Stimulated activated CD4-positive, alpha-beta T cell treated with anti-CD3 and anti-CD28 coated beads, Interleukin-15, amount 100 ng/mL, for 24 hours (primary cell): Measurements from ENCODE around the gene SET.
"Not testable (repeated sequence)": the region's sequence is repeated elsewhere in the genome, so short reads cannot be mapped to it uniquely, and the experiment has no call there.

ENCODE experiments used
- DNase-seq: peaks from one replicate; pipeline ENCODE4 v3.0.0-alpha.2; 2020

The SET gene

DNA sequence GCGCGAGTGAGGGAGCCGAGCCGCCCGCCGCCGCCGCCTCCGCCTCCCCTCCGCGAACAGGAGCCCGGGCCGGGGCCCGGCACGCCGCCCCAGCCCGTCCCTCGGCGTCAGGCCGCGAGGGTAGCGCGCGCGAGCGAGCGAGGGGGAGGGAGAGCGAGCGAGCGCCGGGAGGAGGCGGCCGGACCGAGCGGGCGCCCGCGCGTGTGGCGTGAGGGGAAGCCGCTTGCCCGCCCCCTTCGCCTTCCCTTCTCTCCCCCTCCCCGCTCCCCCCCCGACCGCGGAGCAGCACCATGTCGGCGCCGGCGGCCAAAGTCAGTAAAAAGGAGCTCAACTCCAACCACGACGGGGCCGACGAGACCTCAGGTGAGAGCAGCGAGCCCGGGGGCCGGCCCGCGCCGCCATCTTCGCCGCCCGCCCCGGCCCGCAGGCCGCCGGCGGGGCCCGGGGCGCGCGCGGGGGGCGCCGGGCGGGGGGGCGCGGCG is 312 bp downstream of the SET start:
- no peak for DNase-seq

DNA sequence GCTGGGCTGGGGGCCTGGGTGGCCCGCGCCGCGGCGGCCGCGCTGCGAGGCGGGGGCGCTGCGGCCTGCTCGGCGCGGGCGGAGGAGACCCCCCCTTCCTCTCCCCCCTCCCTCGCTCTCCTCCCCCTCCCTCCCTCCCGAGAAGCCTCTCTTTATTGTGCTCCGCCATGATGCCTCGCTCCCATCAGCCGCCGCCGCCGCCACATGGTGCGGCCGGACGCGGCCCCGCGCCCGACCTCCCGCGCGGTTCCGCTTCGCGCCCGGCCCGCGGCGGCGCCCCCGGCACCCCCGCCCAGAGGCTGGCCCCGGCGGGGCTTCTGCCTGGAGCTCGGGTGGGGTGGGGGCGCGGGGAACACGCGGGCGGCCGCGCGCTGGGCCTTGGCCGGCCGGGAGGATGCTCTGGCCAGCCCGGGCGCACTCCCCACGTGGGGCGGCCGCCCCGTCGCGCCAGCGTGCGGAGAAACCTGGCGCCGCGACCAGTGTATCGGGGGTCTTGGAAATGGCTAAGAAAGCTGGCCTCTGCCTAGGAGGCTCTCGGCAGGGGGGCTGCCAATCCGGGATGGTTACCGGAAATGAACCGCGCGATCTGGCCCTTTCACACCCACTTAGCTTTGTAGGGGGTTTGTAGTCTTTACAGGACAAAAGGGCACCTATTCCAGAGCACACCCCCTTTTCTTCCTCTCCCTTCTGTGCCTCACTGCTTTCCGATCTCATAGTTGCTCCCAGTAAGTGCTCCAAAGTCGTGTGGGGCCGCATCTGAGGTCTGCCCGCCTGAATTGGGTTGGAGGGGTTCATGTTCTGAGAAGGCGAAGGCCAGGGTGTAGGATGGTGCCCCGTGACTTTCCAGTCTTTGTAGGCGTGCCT is 1.0 kb downstream of the SET start:
- DNase-seq, result peak; percentile 58

DNA sequence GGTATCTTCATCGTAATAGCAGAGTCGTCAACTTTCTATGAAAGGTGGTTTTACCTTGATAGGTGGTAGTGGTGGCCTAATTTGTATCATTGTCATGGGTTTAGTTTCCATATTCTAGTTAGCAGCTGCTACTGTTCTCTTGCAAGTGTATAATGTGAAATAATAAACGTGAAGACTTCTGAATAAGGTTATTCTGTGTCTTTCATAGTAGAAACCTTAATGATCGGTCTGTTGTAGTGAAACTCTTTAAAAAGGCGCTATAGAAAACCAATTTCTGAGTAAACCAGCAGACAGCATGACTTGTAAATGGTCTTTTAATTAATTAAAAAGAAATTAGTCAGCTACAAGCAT is 1.6 kb downstream of the SET start:
- DNase-seq, result no peak

DNA sequence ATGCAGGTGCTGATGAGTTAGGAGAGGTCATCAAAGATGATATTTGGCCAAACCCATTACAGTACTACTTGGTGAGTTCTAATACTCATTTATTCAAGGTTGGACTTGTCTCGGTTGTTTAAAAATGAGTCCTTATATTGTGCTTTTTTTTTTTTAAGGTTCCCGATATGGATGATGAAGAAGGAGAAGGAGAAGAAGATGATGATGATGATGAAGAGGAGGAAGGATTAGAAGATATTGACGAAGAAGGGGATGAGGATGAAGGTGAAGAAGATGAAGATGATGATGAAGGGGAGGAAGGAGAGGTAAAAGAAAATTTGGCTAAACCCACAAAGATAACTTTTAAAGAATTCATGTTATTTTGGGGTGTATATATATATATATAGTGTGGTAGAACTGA is 4.7 kb downstream of the SET start:
- DNase-seq, result not testable (repeated sequence)

DNA sequence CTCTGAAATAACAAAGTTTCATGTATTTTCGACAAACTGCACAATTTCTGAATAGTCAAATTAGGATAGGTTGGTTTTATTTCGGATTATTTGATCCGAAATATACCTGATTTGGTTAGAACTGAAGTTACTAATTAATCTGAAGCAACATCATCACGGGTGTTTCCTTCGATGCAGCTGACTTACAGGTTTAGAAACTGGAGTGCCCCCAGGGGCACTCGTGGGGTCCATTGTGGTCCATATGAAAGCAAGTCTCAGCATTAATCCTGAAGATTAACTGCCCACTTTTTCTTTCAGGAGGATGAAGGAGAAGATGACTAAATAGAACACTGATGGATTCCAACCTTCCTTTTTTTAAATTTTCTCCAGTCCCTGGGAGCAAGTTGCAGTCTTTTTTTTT is 5.3 kb downstream of the SET start:
- no peak for DNase-seq

DNA sequence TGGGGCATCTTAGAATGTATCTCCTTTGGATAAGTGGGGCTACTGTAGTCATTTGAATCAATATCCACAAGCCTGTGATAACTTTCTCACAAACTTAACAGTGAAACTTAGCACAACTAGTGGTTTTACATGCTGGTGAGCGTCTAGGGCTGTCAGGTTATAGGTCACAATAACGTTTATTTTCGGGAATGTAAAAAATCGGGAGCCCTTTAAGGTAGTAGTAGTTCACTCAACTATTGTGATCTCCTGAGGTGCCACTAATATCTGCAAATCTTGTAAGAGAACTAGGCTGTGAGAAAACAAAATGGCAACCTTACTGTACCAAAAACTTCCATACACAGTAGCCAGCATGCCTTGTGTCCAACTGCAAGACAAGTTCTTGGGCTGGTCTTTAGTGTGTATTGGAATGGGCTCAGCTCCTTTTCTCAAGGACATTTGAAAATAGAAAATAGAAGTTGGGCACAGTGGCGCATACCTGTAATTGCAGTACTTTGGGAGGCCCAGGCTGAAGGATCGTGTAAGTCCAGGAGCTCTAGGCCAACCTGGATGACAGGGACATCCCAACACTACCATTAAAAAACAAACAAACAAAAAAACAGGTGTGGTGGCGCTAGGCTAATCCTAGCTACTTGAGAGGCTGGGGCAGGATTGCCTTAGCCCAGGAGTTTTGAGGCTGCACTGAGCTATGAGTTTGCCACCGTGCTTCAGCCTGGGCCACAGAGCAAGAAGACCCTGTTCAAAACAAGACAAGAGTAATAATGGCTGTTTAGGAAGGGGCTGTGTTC is 8.1 kb downstream of the SET start:
- no peak for DNase-seq

DNA sequence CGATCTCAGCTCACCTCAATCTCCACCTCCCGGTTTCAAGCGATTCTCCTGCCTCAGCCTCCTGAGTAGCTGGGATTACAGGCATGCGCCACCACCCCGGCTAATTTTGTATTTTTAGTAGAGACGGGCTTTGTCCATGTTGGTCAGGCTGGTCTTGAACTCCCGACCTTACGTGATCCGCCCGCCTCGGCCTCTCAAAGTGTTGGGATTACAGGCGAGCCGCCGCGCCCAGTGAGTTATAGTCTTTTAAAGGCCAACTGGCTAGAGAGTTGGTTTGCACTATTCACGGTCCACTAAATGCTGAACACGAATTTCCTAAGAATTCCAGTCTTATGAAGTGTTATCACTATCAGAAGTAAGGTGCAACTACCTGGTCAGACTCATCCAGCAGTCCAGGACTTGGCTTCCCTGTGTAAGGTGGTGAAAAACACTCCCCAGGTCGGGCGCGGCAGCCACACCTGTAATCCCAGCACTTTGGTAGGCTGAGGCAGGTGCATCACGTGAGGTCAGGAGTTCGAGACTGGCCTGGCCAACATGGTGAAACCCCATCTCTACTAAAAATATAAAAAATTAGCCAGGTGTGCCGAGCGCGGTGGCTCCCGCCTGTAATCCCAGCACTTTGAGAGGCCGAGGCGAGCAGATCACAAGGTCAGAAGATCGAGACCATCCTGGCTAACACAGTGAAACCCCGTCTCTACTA is 10.2 kb downstream of the SET start:
- not testable (repeated sequence) for DNase-seq

DNA sequence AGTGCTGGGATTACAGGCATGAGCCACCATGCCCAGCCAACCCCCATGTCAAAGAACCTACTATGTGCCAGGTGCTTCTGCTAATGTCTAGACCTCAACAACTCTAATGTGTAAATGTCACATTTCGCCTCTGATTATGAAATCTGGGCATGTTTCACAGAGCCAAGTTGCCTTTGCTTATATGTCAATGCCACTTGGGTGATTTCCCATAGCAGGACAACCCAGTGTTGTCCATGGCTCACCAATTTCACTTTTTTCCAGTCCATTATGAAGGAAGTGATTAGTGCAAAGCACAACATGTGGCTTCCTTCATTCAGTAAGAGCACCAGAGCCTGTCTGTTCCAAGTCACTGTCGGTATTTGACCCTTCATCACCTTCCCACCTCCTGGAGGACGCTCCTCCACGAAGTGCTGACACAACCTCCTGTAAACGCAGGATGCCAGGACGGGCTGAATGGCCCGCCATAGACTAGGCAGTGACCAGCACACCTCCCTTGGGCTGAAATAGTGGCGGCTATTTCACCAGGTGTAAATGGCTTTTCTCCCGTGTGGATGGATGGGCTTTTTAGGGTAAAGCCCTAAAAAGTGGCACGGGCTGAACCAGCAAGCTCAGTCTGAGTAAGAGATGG is 12.3 kb downstream of the SET start:
- DNase-seq, result no peak

DNA sequence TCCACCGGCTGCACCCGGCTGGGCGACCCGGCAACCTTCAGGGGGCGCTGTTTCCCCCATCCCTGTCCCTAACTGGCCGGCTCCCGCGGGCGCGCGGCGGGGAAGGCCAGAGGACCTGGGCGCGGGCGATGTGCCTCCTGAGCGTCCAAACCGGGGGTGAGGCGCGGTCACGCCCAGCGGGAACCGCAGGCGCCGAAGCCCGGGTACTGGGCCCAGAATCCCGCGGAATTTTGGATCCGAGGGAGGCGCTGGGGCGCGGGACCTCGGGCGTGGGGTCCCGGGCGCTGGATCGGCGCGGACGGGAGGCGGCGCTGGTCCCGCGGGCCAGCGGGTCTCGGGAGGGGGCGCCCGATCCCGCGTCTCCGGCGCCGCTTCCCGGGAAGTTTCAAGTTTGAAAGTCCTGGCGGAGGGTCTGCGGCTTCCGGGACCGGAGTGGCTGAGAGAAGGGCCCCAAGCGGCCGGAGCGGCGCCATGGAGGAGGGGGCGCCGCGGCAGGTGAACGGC is 13.5 kb downstream of the SET start, which contains the start of gene PKN3:
PKN3 (plus strand) TSS at position 59 of the 504 bp plus-strand sequence; CDS start at position 472, 413 bp downstream.
- DNase-seq, result peak; percentile 95

DNA sequence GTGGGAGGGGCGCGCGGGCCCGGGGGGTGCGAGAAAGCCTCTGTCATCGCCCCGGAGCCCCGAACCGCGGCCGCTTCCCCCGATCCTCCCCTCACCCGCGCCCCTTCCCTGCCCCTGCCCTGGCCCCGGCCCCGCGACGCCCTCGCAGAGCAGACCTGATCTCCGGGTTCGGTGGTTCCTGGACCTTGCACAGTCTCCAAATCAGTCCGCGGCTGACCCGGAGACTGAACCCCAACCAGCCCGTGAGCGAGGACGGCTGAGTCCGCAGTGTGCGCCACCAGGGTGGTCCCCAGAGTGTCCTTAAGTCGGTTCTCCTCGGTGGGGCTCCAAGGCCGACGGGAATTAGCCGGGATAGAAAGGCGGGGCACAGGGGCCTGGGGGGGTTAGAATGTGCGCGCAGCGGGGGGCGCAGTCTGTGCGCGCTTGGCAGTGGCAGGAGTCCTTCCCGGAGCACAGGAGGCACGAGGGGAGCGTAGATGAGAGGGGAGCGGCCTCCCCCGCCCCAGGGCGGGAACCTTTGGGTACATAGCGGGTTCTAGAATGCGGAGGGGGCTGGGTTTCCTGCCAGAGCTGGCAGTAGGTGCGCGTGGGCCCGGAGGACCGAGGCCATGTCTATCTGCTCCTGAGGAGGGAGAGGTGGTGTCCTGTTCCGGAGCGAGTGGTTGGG is 14.1 kb downstream of the SET start:
- peak; percentile 58 for DNase-seq

DNA sequence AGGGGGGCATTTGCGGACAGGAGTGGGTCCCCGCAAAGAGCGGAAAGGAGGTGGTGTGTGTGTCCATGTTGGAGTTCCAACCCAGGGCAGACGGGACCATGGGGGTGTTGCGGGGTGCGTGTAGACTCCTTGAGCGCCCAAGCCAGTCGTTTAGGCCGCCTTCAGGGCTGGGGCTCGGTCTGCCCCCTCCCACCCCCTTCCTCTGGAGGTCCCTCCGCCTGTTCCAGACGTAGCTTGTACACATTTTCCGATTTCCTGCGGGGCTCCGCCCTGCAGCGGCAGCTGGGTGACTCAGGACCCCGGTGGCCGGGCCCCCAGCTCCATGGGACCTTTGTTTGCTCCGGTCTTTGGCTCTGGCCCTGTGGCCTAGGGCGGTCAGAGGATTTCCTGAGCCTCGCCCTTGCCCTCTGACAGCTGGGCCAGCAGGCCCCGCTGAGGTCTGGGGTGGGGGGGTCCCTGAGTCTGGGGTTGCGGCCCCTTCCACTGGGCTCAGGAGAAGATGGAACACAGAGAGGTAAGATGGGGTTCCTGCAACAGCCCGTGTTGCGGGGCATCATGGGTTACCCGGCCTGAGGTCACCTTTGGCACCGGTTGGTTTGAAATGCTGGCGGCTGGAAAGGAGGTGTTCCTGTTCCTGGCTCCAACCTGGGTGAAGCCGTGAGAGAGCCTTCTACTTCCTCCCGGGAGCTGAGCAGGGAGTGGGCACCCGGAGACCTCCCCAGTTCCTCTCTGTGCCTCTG is 14.8 kb downstream of the SET start:
- peak; percentile 47 for DNase-seq

DNA sequence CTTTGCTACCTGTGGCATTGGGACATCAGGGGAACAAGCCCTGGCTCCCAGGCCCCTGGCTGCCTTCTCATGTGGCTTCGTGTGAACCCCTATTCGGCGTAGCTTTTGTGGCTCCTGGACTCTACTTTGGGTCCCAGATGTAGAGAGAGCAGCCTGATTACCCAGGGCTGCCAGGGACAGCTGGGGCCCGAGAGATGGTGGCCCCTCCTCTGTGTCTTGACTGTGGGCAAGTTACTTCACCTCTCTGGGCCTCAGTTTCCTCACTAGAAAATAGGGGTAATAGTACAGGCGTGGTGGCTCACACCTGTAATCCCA is 15.3 kb downstream of the SET start:
- DNase-seq, result no peak

DNA sequence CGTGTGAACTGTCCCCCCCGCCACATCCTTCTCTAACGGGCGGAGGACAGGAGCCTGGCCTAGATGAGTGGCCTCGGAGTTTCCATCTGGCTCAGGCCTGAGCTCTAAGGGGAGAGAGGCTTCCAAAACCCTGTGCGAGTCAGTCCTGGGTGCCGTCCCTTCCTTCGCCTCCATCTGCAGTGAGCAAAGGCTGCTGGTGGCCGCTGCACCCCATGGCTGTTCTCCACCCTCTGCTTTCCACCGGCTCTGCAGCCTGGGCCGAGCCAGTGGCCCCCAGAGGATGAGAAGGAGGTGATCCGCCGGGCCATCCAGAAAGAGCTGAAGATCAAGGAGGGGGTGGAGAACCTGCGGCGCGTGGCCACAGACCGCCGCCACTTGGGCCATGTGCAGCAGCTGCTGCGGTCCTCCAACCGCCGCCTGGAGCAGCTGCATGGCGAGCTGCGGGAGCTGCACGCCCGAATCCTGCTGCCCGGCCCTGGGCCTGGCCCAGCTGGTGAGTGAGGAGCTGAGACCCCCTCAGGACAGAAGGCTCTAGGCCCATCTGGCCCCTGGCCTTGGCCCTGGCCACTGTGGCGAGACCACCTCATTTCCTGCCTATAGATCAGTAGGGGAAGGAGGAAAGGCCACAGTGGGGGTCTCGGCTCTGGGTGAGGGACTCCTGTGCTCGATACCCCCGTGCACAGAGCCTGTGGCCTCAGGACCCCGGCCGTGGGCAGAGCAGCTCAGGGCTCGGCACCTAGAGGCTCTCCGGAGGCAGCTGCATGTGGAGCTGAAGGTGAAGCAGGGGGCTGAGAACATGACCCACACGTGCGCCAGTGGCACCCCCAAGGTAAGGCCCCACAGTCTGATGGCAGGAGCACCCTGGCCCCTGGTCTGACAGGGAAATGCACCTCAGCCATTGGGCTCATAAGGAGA is 16.3 kb downstream of the SET start:
- DNase-seq, result no peak

DNA sequence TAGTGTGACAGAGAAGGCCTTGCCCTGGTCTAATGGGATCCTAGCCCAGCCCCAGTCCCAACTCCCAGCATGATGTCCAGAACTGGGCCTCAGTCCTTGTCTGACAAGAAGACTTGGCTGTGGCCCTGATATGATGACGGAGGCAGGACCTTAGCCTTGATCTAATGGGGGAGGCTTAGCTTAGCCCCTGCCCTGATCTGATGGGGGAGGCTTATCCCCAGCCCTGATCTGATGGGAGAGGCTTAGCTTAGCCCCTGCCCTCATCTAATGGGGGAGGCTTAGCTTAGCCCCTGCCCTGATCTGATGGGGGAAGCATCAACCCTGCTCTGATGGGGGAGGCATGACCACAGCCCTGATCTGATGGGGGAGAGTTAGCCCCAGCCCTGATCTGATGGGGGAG is 17.0 kb downstream of the SET start:
- no peak for DNase-seq

DNA sequence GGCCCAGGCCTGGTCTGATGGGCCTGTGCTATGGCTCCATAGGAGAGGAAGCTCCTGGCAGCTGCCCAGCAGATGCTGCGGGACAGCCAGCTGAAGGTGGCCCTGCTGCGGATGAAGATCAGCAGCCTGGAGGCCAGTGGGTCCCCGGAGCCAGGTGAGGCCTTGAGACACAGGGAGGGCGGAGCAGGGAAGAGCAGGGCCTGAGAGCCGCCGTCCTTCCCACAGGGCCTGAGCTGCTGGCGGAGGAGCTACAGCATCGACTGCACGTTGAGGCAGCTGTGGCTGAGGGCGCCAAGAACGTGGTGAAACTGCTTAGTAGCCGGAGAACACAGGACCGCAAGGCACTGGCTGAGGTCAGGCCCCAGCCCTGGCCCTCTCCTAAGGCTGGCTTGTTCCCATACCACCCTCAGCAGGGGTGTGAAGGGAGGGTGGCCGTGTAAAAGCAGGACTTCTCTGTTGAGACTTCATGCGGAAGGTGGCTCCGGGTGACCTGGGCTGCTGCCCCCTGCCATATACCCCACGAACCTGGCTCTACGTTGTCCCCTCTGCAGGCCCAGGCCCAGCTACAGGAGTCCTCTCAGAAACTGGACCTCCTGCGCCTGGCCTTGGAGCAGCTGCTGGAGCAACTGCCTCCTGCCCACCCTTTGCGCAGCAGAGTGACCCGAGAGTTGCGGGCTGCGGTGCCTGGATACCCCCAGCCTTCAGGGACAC is 17.8 kb downstream of the SET start:
- DNase-seq, result no peak

DNA sequence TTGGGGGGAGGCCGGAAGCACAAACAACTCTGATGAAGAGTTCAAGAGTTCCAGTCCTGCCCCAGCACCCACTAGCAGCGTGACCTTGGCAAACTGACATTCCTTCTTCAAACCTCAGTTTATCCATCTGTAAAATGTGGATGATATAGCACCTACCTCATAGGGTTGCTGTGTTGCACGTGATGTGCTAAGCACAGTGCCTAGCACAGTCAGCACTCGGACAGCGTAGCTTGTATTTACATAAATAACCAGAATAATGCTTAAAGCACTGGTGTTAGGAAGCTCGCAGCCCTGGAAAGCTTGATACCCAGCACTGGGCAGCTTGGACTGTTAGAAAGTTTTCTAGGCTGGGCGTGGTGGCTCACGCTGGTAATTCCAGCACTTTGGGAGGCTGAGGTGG is 18.4 kb downstream of the SET start:
- DNase-seq, result no peak

DNA sequence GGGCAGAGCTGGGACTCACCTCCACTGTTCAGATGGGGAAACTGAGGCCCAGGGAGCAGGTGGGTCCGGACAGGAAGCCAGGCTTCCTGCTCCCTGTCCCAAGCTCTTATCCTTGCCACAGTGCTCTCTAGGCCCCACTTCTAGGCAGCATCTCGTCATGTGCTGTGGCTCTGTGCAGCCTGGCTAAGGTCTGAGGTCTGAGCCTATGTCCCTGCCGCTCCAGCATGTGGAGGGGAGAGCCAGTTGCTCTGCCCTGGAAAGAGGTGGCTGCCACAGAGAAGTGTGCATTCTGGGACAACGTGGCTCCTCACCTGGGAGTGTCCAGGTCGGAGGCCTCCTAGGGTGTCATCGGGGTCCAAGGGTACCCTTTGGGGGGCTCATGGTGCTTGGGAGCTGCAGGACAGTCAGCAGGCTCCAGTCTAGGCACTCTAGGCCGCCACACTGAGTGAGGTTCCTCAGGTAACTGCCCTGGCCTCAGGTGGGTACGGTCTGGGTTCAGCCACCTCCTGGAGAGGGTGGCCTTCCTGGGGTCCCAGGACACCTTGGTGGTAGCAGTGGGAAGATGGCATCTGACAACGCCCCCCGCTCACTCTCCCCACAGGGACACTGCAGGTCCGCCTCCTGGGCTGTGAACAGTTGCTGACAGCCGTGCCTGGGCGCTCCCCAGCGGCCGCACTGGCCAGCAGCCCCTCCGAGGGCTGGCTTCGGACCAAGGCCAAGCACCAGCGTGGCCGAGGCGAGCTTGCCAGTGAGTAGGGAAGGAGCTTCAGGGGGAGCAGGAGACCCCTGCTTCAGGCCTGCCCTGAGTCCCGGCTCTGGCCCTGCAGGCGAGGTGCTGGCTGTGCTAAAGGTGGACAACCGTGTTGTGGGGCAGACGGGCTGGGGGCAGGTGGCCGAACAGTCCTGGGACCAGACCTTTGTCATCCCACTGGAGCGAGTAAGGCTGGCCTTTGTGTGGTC is 23.7 kb downstream of the SET start:
- no peak for DNase-seq

DNA sequence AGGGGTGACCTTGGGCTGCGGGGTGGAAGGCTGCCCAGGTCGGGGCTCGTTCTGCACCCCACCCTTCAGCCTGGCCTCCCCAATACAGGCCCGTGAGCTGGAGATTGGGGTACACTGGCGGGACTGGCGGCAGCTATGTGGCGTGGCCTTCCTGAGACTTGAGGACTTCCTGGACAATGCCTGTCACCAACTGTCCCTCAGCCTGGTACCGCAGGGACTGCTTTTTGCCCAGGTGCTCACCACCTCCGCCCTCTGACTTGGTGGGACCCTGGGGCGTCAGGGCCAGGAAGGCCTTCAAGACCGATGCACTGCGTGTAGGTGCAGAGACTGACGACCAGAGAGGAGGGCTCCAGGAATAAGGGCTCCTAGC is 24.4 kb downstream of the SET start:
- no peak for DNase-seq
